GM18867 (cell line): ENCODE measurements around the gene HSD11B2.
A peak's percentile ranks its signal among the peaks of the same experiment; 100 is the strongest.

Experiments
- ATAC-seq: cut with Tn5 transposase; IDR thresholded peaks from one replicate; pipeline ENCODE4 v1.9.1; 2021; ENCODE audit warnings: mild to moderate bottlenecking, moderate library complexity; ENCODE audit not compliant: unreplicated experiment

Gene HSD11B2

GRCh38 chr16:67470359-67470758 lies 39.4 kb downstream of the HSD11B2 start:
- no peak for ATAC-seq

GRCh38 chr16:67471758-67472384 lies 41.0 kb downstream of the HSD11B2 start:
- no peak for ATAC-seq

GRCh38 chr16:67474551-67475455 lies 43.9 kb downstream of the HSD11B2 start:
- no peak for ATAC-seq

DNA sequence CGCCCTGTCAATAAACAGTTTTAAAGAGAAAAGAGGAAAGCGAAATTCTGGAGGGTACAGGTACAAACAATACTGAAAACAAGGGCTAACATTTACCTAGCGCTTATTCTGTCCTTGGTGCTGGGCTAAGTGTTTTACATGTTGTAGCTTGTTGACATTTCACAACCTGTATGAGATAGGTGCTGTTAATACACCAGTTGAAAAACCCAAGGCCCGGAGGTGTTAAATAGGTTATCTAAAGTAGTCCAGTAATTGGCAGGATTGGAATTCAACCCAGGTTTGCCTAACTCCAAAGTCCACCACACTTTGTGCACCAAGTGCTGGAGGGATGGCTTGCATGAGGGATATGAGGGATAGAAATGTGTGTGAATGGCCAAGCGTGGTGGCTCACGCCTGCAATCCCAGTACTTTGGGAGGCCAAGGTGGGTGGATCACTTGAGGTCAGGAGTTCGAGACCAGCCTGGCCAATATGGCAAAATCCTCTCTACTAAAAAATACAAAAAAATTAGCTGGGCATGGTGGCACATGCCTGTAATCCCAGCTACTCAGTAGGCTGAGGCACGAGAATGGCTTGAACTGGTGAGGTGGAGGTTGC lies 47.1 kb downstream of the HSD11B2 start:
- no peak for ATAC-seq

- ATAC-seq = peak; percentile 92
Measured at GRCh38 chr16:67480833-67481560, 50.1 kb downstream of the HSD11B2 start, which contains the start of gene ATP6V0D1. TSS of gene ATP6V0D1 (minus strand) at chr16:67481157. CDS start at chr16:67481086, 71 bp downstream.

- peak; percentile 2 for ATAC-seq
Measured at GRCh38 chr16:67481561-67482232, 50.8 kb downstream of the HSD11B2 start.

- no peak for ATAC-seq
Measured at GRCh38 chr16:67482233-67482924, 51.5 kb downstream of the HSD11B2 start.

DNA sequence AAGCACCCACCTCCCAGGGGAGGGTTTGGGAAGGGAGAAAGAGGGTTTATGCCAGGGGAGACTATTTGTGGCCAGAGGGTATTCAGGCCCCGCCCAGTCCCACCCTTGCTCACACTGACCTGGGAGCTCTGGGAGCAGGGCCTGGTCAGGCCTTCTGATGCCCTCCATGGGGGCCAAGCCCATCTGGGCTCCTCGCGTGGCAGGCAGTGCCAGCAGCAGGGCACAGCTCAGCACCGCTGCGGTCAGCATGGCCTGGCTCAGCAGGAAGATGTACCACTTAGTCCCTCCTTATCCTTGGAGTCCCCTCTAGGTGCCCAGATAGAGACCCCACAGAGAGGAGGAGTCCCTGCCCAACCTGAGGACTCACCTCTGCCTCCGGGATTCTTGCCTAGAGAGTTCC lies 52.2 kb downstream of the HSD11B2 start, which contains the start of gene AGRP:
Gene AGRP, minus strand, starts transcription at position 398 of the 400 bp plus-strand sequence. Its CDS starts 149 bp downstream, at position 249.
- no peak for ATAC-seq

- ATAC-seq = no peak
Measured at GRCh38 chr16:67483731-67484525, 53.0 kb downstream of the HSD11B2 start.

DNA sequence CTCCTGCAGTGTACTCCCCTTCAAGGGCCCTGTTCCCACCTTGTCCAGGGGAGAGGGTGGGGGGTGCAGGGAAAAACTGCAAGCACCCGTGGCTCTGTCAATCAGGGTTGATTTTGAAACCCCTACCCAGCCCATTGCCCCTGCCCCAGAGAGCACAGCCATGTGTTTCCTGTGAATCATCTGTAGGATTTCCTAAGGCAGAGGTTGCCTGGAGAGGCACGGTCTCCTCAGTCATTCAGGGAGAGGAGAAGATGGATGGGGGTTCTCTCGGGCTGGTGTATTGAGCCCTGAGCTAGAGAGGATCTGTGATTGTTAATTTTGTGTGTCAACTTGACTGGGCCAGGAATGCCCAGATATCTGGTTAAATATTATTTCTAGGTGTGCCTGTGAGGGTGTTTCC lies 55.9 kb downstream of the HSD11B2 start:
- no peak for ATAC-seq
